ENCODE data around the gene MYO5A. TPM values are rescaled to one million over a fixed set of nuclear protein-coding genes. Genes with fewer than 3 reads are reported as not detected.

MYO5A gene
- total and polyA plus RNA-seq, 10 of the 15 experiments (the other 5 are each of a cell fraction or from before 2014, with no cell fraction given), result 4.2 to 42.9 (median 31.1) TPM

- Histone ChIP-seq H4K20me1 (ENCODE audit: control insufficient read depth, insufficient read depth) (no peaks in the 10 kb centered on the region), H3K27ac (ENCODE audit: control insufficient read depth, insufficient read depth) (no peak overlapping the region), H2AFZ (ENCODE audit: control insufficient read depth, low read depth, low read length) (no peak overlapping the region), H3K36me3 (ENCODE audit: control insufficient read depth in 2 of 2, insufficient read depth in 2 of 2, low read length in 1 of 2) (no peaks in the 10 kb centered on the region), H3K4me3 (no peak overlapping the region), H3K79me2 (ENCODE audit: control insufficient read depth, insufficient read depth, low read length) (no peaks in the 10 kb centered on the region), H3K4me1 (ENCODE audit: control insufficient read depth, insufficient read depth, low read length) (no peaks in the 10 kb centered on the region), H3K9me3 (replicated peaks; ENCODE audit: control insufficient read depth, insufficient read depth, low read length) (peaks cover 5% of the 10 kb centered on the region; the same call in 2 of the 3 replicates), H3K9ac (ENCODE audit: control insufficient read depth, insufficient read depth, low read length) (no peak overlapping the region), H3K4me2 (ENCODE audit: control insufficient read depth, insufficient read depth) (no peak overlapping the region), H3K27me3 (replicated peaks in 1 of 2; ENCODE audit: control insufficient read depth in 2 of 2, insufficient read depth in 2 of 2, low read length in 1 of 2) (no peaks in the 10 kb centered on the region)
- no peak for FAIRE-seq
- ChIA-PET RAD21 (ENCODE audit: unreplicated experiment) (no interaction called here), CTCF (no interaction called here), POLR2A (no interaction called here), SMC1A (ENCODE audit: uncharacterized antibody, unreplicated experiment) (no interaction called here)
- 70% methylated on average over 3 of the region's 3 CpGs for WGBS (ENCODE audit: insufficient coverage, insufficient replicate concordance, low lambda C conversion rate, missing lambda C conversion rate)
- intact Hi-C loops (cut with micrococcal nuclease; ENCODE audit: unreplicated experiment), result no loop called here
- ATAC-seq, result no peak
- BruUV-seq (replicated peaks), result no TSS peak
- TF ChIP-seq TCF12 (IDR thresholded peaks at IDR 0.05; ENCODE audit: low read depth, low read length) (no peak), CBX3 (IDR thresholded peaks at IDR 0.05; ENCODE audit: borderline replicate concordance, low read depth) (no peak), POLR2A (IDR thresholded peaks at IDR 0.05; ENCODE audit: low read depth, low read length) (no peak), ATF7 (IDR thresholded peaks at IDR 0.05; ENCODE audit: low read depth) (no peak), E2F4 (IDR thresholded peaks at IDR 0.05; ENCODE audit: low read depth, low read length) (no peak), HDGF (IDR thresholded peaks at IDR 0.05) (no peak), CHD2 (IDR thresholded peaks at IDR 0.05; ENCODE audit: borderline replicate concordance, low read depth, low read length) (no peak), BHLHE40 (IDR thresholded peaks at IDR 0.05; ENCODE audit: borderline replicate concordance in 1 of 2, low read depth in 2 of 2, low read length in 1 of 2) (no peak), E2F8 (IDR thresholded peaks at IDR 0.05; ENCODE audit: low read depth, partially characterized antibody) (no peak), TCF7 (IDR thresholded peaks at IDR 0.05; ENCODE audit: borderline replicate concordance) (no peak), SMARCA5 (IDR thresholded peaks at IDR 0.05) (no peak), MYB (IDR thresholded peaks at IDR 0.05; ENCODE audit: borderline replicate concordance, low read depth, low read length) (no peak), KDM1A (IDR thresholded peaks at IDR 0.05; ENCODE audit: borderline replicate concordance) (no peak), CEBPZ (IDR thresholded peaks at IDR 0.05; ENCODE audit: low read depth, low read length) (no peak), STAT3 (IDR thresholded peaks at IDR 0.05; ENCODE audit: low read depth, low read length) (no peak), PAX8 (IDR thresholded peaks at IDR 0.05) (no peak), MYC (IDR thresholded peaks at IDR 0.05; ENCODE audit: insufficient read depth, insufficient read length, insufficient replicate concordance, low read length, severe bottlenecking) (no peak), RUNX3 (IDR thresholded peaks at IDR 0.05; ENCODE audit: low read length) (no peak)
- in situ Hi-C loops (cut with MboI), result no loop called here
- DNase-seq (ENCODE audit: low read depth, low spot score), result no peak
Measured at GRCh38 chr15:52540374-52541012, 11.8 kb upstream of the MYO5A start.
